NCI-H226 (cell line): ENCODE results near the gene PDE4B.

Experiments used
- DNase-seq: peaks from one replicate; pipeline ENCODE4 v3.0.0-alpha.2; 2015

The PDE4B gene

GRCh38 chr1:65890201-65890843, 97.6 kb downstream of the PDE4B start:
- DNase-seq = no peak

GRCh38 chr1:65894738-65895605, 102.3 kb downstream of the PDE4B start:
- no peak for DNase-seq

GRCh38 chr1:65896721-65897120, 104.0 kb downstream of the PDE4B start:
- DNase-seq = no peak

- DNase-seq = no peak
Measured at GRCh38 chr1:65897485-65897884, 104.8 kb downstream of the PDE4B start.

GRCh38 chr1:65904681-65905083, 112.0 kb downstream of the PDE4B start:
- DNase-seq = peak; percentile 43

- no peak for DNase-seq
Measured at GRCh38 chr1:65910432-65910831, 117.7 kb downstream of the PDE4B start.

GRCh38 chr1:65911679-65912078, 119.0 kb downstream of the PDE4B start:
- no peak for DNase-seq

GRCh38 chr1:65918564-65918963, 125.9 kb downstream of the PDE4B start:
- DNase-seq = no peak

GRCh38 chr1:65921446-65921845, 128.8 kb downstream of the PDE4B start:
- DNase-seq = no peak

- peak; percentile 84 for DNase-seq
Measured at GRCh38 chr1:65924471-65924870, 131.8 kb downstream of the PDE4B start.

GRCh38 chr1:65938506-65938905, 145.8 kb downstream of the PDE4B start:
- no peak for DNase-seq

GRCh38 chr1:65939191-65939590, 146.5 kb downstream of the PDE4B start:
- no peak for DNase-seq

GRCh38 chr1:65939636-65940035, 146.9 kb downstream of the PDE4B start:
- DNase-seq = peak; percentile 75

- DNase-seq = no peak
Measured at GRCh38 chr1:65940126-65940525, 147.4 kb downstream of the PDE4B start.

GRCh38 chr1:65942476-65942875, 149.8 kb downstream of the PDE4B start:
- DNase-seq = no peak

GRCh38 chr1:65946376-65946775, 153.7 kb downstream of the PDE4B start:
- no peak for DNase-seq

- DNase-seq = no peak
Measured at GRCh38 chr1:65946960-65947359, 154.3 kb downstream of the PDE4B start.

GRCh38 chr1:65948609-65949229, 156.0 kb downstream of the PDE4B start:
- DNase-seq = peak; percentile 49

- DNase-seq = no peak
Measured at GRCh38 chr1:65949230-65949626, 156.5 kb downstream of the PDE4B start.

- no peak for DNase-seq
Measured at GRCh38 chr1:65949933-65950332, 157.2 kb downstream of the PDE4B start.

GRCh38 chr1:65952696-65953095, 160.0 kb downstream of the PDE4B start:
- peak; percentile 58 for DNase-seq

GRCh38 chr1:65953170-65953569, 160.5 kb downstream of the PDE4B start:
- no peak for DNase-seq

- DNase-seq = no peak
Measured at GRCh38 chr1:65955071-65955470, 162.4 kb downstream of the PDE4B start.

- DNase-seq = no peak
Measured at GRCh38 chr1:65955503-65955902, 162.8 kb downstream of the PDE4B start.
